ENCODE measurements around the gene ZNF507. TPM values are rescaled to one million over a fixed set of nuclear protein-coding genes. Genes with fewer than 3 reads are reported as not detected.

ZNF507 gene
- total and polyA plus RNA-seq, 8 donors, result 14.0 to 31.4 (median 27.9) TPM

DNA sequence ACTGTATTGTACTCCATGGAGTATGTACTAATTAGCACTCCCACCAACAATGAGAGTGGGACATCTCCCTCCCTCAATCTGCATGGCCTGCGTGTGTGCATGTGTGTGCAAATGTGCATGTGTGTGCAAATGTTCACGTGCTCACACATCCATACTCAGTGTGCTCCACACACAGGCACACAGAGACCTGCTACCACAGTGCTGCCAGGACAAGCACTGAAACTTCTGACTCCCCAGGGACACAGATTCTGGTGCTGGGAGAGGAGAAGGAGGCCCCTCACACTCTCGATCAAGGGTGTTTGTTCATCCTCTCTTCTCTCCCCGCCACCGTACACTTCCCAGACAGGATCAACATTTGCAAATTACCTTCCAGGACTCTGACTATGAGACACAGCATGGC is 37.8 kb upstream of the ZNF507 start:
- Histone ChIP-seq H3K9me3 (peaks cover 0 to 12% of the 10 kb centered on the region in 2 donors), H3K27me3 (peaks cover 0 to 52% of the 10 kb centered on the region in 2 donors), H3K27ac (no peak overlapping the region), H3K4me1 (no peaks in the 10 kb centered on the region), H3K36me3 (no peaks in the 10 kb centered on the region), H3K4me3 (no peak overlapping the region)
- intact Hi-C loops (cut with DNase I), result no loop called here
- no peak for TF ChIP-seq CTCF (IDR thresholded peaks at IDR 0.05)
- ATAC-seq (no peak), DNase-seq (no peak)

GRCh38 chr19:32308431-32309077 is 36.9 kb upstream of the ZNF507 start:
- intact Hi-C loops (cut with DNase I), result no loop called here
- Histone ChIP-seq H3K36me3 (no peaks in the 10 kb centered on the region), H3K27me3 (peaks cover 0 to 62% of the 10 kb centered on the region in 2 donors), H3K4me3 (no peak overlapping the region), H3K27ac (no peak overlapping the region), H3K4me1 (no peaks in the 10 kb centered on the region), H3K9me3 (peaks cover 0 to 3% of the 10 kb centered on the region in 2 donors)
- DNase-seq (no peak), ATAC-seq (no peak)
- no peak for TF ChIP-seq CTCF (IDR thresholded peaks at IDR 0.05)

DNA sequence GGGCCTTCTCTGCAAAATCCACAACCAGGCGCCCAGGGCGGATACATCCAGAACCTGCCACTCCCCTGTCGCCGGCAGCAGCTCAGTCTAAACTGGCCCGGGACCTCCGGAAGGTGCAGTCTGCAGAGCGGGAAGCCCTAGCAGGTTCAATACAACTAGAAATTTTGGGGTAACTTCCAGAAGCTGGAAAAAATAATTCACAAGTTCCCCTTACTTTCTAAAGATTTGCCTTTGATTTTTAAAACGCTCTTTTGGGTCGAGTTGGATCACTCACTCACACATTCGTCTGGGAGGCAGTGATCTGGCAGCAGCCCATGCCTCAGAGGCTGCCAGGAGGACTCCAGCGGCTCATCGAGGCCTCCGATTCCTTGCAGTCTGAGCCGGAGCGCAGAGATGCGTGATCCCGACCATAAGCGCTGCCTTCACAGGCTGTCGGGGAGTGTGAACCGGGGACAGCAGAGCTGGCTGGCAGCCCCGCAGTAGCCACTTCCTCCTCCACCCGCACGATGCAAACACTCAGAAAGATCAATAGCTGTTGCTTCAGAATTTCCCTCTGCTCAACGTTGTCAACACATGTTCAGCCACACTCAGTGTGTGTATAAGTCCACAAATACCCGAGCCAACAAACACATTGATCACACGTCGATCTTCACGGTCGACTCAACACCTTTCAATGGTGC is 35.6 kb upstream of the ZNF507 start:
- no peaks in the 10 kb centered on the region for H3K36me3 ChIP-seq
- no peak overlapping the region for H3K27ac ChIP-seq
- ATAC-seq, result no peak
- intact Hi-C loops (cut with DNase I), result no loop called here
- H3K9me3 ChIP-seq, result no peaks in the 10 kb centered on the region
- peak in 1 of 4 donors; percentile 55 for DNase-seq
- no peaks in the 10 kb centered on the region for H3K4me1 ChIP-seq
- TF ChIP-seq CTCF (IDR thresholded peaks at IDR 0.05), result no peak
- H3K27me3 ChIP-seq, result peaks cover 0 to 71% of the 10 kb centered on the region in 2 donors
- H3K4me3 ChIP-seq, result no peak overlapping the region

DNA sequence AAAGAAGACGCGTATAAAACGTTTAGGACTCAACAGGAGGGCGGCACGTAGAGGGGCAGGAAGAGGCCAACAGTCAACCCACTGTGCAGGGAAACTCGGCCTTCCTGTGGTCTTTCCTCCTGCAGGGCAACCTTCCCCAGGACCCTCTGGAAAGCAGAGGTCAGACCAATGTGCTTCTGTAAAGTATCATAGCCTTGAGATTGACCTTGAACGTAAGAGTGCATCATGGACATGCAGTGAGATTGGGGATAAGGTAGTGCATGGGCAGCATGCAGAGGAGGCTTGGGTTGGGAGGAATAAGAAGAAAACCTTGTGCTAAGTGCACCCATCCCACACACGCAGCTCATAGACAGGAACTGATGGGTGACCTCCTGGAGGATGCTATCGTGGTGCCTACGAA is 34.0 kb upstream of the ZNF507 start:
- H3K4me3 ChIP-seq, result no peak overlapping the region
- H3K27me3 ChIP-seq, result peaks cover 0 to 83% of the 10 kb centered on the region in 2 donors
- no peak for ATAC-seq
- no peak for DNase-seq
- H3K4me1 ChIP-seq, result no peaks in the 10 kb centered on the region
- H3K36me3 ChIP-seq, result no peaks in the 10 kb centered on the region
- no peak for TF ChIP-seq CTCF (IDR thresholded peaks at IDR 0.05)
- no peak overlapping the region for H3K27ac ChIP-seq
- intact Hi-C loops (cut with DNase I), result no loop called here
- H3K9me3 ChIP-seq, result no peaks in the 10 kb centered on the region

DNA sequence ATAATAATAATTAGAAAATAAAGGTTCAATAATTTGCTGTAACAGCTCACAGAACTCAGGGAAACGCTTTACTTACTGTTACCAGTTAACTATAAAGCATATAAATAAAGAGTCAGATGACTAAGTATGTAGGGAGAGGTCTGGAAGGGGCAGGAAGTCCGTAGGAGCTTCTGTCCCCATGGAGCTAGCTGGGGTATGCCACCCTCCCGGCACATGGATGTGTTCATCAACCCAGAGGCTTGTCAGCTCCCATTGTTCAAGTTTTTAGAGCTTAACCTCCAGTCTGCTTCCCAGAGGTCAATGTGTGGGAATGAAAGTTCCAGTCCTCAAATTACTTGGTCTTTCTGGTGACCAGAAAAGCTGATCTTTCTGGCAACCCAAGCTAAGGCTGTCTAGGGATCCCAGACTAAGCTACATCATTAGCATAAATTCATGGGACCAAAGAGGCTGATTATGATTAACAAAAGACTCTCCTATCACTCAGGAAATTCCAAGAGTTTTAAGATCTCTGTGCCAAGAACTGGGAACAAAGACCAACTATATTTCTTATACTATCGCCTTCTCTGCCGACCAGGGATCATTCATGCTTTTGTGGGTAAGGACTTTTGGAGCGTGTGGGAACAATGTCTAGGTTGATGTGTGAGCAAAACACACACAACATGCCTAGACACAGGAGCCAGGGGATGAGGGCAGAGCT is 31.7 kb upstream of the ZNF507 start:
- intact Hi-C loops (cut with DNase I), result no loop called here
- Histone ChIP-seq H3K4me1 (no peaks in the 10 kb centered on the region), H3K27me3 (peaks cover 0 to 74% of the 10 kb centered on the region in 2 donors), H3K27ac (no peak overlapping the region), H3K36me3 (no peaks in the 10 kb centered on the region), H3K4me3 (no peak overlapping the region), H3K9me3 (no peaks in the 10 kb centered on the region)
- TF ChIP-seq CTCF (IDR thresholded peaks at IDR 0.05), result no peak
- ATAC-seq, result no peak
- no peak for DNase-seq

Data from left lung (tissue), 10 donors.